SKM-1 (cell line): Measurements from ENCODE around the gene WDR74.
A peak's percentile ranks its signal among the peaks of the same experiment; 100 is the strongest.
"Not testable (repeated sequence)": the region's sequence is repeated elsewhere in the genome, so short reads cannot be mapped to it uniquely, and the experiment has no call there.

Source experiments
- DNase-seq: peaks from one replicate; lab custom pipeline; 2025; ENCODE audit not compliant: unreplicated experiment; lab: John Stamatoyannopoulos, UW

The WDR74 gene

DNA sequence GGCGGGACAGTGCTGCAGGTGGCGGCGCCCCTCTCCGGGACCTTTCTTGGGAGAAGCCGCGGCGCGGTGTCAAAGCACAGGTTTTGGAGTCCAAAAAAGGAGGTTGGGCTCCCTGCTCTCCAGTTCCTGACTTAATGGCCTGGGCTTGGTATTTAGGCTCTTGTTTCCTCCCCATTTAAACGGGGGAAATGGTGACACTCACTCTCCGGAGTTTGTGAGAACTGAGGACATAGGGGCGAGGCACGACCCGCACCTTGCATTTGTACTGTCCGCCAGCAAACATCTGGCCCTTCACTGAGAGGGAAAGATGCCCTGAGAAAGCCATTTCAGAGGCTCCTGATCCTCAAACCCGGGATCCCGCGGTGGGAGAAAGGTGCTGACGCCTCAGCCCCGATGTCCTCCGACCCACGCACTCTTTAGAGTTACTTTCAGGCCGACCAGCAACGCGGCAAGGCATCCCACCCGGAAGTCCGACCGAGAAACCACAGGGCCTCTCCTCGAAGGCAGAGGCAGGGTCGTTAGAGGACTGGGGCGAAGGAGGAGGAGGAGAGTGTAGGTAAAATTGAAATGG, 2.9 kb upstream of the WDR74 start:
- no peak for DNase-seq

GRCh38 chr11:62841361-62842170, 2.2 kb upstream of the WDR74 start:
- peak; percentile 99 for DNase-seq

GRCh38 chr11:62840721-62841360, 1.5 kb upstream of the WDR74 start:
- not testable (repeated sequence) for DNase-seq

DNA sequence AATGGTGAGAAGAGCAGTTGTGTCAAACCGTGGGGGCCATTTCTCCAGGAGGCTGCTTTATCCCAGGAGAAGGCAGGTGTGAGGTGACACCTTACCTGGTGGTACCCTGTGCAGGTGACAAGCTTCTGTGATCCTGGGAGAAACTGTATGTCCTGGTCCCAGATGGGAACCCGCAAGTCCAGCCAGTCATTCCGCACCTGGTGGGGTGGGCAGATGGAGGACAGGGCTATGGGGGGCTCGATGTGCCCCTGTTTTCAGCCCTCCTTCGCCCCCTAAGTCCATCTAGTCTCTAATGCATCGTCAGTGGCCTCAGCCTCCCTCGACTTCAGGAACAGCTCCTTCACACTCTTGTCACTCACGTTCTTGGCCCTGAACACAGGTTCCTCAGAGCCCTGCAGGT, 4.1 kb downstream of the WDR74 start:
- DNase-seq = no peak

DNA sequence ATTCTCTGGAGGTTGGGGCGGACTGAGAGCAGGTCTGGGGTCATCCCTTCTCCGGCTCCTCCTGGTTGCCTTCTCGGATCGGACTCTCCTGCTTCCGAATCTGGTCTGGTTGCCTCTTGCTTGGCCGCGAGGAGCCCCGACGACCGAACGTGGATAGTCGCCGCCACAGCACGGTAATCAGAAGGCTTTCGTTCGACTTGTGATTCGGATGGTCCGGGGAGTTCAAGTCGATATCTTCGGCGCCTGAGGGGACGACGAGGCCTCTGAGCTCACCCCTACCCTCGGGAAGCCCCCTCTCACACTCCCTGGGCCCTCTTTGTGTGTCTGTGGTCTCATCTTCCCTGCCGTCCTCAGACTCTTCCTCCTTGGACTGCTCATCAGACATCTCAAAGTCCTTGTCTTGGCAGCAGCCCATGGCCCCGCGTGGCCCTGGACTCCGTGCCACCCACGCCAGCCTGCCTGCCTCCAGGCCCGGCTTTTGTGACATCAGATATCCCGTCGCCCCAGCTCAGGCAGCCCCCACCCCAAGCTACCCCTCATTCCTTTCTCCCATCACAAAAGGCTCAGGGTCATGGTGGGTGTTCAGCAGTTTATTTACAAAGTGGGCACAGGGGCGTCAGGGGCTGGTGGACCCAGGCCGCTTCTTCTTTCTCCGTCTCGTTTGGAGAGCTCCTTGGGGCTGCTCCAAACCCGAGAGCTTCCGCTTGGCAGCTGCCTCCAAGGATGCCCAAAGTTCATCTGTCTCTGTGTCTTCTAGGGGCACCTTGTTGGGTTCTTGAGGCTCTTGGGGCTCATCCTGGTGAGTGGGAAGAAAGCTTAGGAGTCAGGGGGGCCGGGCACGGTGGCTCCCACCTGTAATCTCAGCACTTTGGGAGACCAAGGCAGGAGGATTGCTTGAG, 6.8 kb downstream of the WDR74 start, which contains the start of gene TEX54:
TSS of gene TEX54 (minus strand) at position 506 of the 899 bp plus-strand sequence.
- DNase-seq = no peak

GRCh38 chr11:62831520-62832335, 7.7 kb downstream of the WDR74 start, which contains the start of gene STX5:
STX5 (minus strand) TSS chr11:62832051; CDS start chr11:62831243, 808 bp downstream.
- DNase-seq = peak; percentile 95

GRCh38 chr11:62830904-62831519, 8.4 kb downstream of the WDR74 start:
- DNase-seq = no peak

- not testable (repeated sequence) for DNase-seq
Measured at GRCh38 chr11:62828130-62828529, 11.3 kb downstream of the WDR74 start.

DNA sequence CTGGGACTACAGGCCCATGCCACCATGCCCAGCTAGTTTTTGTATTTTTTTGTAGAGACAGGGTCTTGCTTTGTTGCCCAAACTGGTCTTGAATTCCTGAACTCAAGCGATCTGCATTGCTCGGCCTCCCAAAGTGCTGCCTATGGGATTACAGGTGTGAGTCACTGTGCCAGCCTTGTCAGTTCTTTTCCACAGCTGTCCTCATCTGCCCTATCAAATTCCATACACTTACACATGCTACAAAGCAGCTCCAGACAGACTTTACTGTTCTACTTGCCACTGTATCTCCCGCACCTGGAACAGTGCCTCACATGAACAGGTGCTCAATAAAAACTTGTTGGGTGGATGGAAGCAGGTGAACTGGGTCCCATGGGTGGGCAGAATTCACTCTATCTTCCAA, 15.7 kb downstream of the WDR74 start:
- DNase-seq = no peak

DNA sequence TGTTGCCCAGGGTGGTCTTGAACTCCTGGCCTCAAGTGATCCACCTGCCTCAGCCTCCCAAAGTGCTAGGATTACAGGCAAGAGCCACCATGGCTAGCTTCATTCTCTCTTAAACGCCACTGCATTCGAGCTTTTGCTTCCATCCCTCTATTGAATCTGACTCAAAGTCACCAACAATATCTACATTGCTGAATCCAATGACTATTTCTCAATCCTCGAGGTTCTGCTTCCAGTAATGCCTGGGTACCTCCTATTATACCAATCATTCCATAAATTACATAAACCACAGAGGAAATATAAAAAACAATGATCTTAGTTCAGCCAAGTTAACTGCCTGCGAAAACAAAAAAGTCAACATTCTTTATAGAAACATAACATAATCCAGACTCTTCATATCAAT, 22.3 kb downstream of the WDR74 start:
- DNase-seq = no peak

DNA sequence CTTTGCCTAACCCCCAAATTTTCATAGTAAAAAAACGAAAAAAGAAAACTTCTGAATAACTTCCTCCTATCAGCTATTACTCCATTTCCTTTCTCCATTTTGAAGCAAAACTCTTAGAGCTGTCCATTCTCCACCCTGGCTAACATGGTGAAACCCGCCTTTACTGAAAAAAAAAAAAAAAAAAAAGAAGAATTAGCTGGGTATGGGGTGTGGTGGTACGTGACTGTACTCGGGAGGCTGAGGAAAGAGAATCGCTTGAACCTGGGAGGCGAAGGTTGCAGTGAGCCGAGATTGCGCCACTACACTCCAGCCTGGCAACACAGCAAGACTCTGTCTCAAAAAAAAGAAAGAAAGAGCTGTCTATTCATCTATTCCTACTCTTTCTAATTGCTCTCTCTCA, 22.8 kb downstream of the WDR74 start:
- peak; percentile 68 for DNase-seq

GRCh38 chr11:62811659-62812058, 27.7 kb downstream of the WDR74 start:
- no peak for DNase-seq

DNA sequence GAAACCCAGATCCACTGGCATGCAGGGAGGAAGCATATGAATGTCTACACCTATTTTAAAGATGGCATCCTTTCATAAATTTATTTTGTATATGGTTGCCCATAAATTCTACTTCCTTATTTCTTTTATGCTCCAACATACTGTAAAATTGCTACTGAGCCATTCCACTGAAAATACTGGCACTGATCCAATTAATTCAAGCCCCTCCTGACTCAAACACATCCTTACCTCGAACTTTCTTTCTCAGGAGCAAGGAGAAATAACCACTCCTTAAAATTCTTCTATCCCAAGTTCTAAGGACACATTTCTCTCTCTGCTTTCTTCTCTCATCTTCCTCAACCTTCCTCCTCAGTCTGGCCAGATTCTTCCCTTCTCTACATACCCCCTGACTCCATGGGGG, 28.6 kb downstream of the WDR74 start:
- DNase-seq = no peak

GRCh38 chr11:62806611-62807121, 32.7 kb downstream of the WDR74 start:
- peak; percentile 65 for DNase-seq

DNA sequence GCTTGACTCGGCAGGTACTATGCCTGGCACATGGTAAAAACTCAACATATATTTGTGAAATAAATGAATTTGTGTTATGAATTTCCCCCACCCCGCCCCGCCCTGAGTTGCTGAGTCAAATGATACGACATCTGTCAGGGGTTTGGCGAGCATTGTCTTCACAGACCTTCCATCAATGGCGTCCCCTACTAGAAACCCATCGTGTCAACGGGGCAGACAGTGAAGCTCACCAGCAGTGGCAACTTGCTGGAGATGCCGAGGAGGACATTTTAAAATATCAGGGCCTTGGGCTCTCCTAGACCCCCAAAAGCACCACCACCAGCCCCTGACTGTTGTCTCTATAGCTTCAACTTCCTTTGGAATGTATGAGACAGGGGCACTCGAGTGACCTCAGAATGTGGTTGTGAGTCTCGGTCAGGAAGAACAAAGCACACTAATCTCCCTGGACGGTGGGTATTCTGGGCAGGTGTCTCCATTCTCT, 33.4 kb downstream of the WDR74 start:
- DNase-seq = no peak

- peak; percentile 91 for DNase-seq
Measured at GRCh38 chr11:62805076-62805892, 34.1 kb downstream of the WDR74 start, which contains the start of gene NXF1. NXF1 (minus strand) TSS chr11:62805440; CDS start chr11:62805356, 84 bp downstream.

- DNase-seq = no peak
Measured at GRCh38 chr11:62804310-62805075, 34.9 kb downstream of the WDR74 start.

DNA sequence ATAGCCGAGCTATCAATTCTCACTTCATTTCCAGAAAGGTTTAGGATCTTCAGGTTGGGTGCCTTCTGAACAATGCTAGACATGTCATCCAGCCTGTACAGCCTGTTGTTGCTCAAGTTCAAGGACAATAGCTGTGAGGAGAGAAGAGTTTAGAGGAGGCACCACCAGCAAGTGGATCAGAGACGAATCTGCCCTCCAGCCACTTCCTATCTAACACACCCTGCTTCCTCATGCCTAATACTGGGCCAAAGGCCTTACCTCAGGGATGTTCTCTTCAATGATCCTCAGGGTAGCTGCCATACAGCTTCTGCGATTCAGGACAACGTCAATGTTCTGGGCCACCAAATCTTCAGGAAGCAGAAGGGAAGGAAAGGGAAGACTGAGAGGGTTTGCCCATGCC, 38.3 kb downstream of the WDR74 start:
- DNase-seq = no peak
